ENCODE measurements around the gene ERO1A. TPM values are rescaled to one million over a fixed set of nuclear protein-coding genes. Genes with fewer than 3 reads are reported as not detected.

ERO1A gene
- total RNA-seq, 1 experiment from 2014 or later: 73.3 TPM

DNA sequence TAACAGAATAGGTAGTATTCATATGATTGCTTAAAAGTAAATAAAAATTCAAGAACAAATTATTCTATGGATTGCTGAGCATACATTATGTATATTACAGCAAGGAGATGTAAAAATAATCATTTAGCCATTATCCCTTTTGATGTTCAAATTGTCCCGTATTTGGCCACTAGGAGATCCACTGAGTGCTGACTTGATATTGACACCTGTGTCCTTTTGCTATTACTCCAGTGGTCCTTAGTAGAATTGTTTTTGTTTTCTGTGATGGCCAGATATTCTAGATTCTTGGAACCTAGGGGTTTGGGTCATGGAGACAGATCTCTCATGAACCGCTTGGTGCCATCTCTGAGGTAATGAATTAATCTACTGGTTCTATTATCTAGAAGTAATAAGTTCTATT, 16.8 kb downstream of the ERO1A start:
- H3K9me3 ChIP-seq (replicated peaks): no peaks in the 10 kb centered on the region
- H3K27ac ChIP-seq: no peak overlapping the region
- H3K27me3 ChIP-seq: no peaks in the 10 kb centered on the region
- peaks cover 15% of the 10 kb centered on the region; the same call in 1 of the 2 replicates for H3K36me3 ChIP-seq
- H3K4me3 ChIP-seq: no peak overlapping the region
- H3K4me1 ChIP-seq: no peaks in the 10 kb centered on the region
- no peak for DNase-seq

DNA sequence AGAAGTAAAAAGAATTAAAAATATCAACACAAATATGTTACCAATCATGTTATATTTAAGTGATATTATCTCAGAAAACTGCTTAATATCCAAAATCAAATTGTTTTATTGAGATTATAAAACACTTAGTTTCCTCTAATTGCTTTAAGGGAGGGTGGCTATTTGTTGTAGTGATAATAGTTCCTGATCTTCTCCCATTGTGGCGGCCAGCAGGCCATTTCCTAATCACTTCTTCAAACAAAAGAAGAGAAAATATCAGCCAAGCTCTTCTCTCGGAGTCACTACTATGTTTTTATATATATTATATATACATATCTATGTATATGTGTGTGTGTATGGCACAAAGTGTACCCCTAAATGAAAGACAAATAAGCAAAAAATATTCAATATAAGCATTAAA, 31.5 kb downstream of the ERO1A start:
- Histone ChIP-seq H3K9me3 (replicated peaks) (no peaks in the 10 kb centered on the region), H3K27ac (no peak overlapping the region), H3K4me3 (no peak overlapping the region), H3K27me3 (no peaks in the 10 kb centered on the region), H3K4me1 (no peaks in the 10 kb centered on the region), H3K36me3 (peaks cover 16% of the 10 kb centered on the region)
- no peak for DNase-seq

DNA sequence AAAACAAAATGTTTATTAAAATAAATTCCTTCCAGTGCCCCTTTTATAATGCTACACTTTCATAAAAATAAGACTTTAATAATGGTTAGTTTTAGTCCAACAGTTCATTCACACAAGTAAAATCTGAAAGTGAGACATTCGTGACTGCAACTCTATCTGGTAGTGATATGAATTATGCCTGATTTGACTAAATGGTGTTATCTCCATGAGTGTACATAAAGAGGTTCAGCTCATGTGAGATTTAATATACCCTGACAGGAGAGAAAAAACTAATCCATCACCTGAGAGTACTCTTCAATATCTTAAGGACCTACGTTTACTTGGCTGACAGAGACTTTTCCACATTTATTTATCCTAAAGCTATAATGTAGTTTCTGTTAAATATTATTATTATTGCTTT, 34.0 kb downstream of the ERO1A start:
- H3K36me3 ChIP-seq: peaks cover 22% of the 10 kb centered on the region
- DNase-seq: no peak
- no peak overlapping the region for H3K27ac ChIP-seq
- H3K4me1 ChIP-seq: no peaks in the 10 kb centered on the region
- H3K4me3 ChIP-seq: no peak overlapping the region
- H3K27me3 ChIP-seq: no peaks in the 10 kb centered on the region
- H3K9me3 ChIP-seq (replicated peaks): no peaks in the 10 kb centered on the region

DNA sequence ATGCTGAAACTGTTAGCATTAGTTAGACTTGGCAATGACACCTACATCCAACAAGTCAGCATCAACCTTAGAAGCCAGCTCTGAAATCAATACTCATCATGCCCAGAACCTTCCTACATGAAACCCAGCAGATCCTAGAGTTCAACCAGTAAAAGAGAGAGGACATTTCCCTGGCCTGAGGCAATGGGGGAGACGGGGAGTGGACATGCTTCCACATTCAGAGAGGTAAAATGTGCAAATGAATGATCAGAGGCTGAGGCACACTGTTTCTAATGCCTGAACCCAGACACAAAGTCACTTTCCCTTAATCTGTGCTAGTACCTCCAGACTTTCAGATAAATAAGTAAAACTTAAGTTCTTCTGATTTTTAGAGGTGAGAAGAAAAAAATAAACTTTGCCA, 34.5 kb downstream of the ERO1A start:
- Histone ChIP-seq H3K36me3 (peaks cover 17% of the 10 kb centered on the region), H3K27me3 (no peaks in the 10 kb centered on the region), H3K27ac (no peak overlapping the region), H3K4me1 (no peaks in the 10 kb centered on the region), H3K4me3 (no peak overlapping the region), H3K9me3 (replicated peaks) (no peaks in the 10 kb centered on the region)
- DNase-seq: no peak

DNA sequence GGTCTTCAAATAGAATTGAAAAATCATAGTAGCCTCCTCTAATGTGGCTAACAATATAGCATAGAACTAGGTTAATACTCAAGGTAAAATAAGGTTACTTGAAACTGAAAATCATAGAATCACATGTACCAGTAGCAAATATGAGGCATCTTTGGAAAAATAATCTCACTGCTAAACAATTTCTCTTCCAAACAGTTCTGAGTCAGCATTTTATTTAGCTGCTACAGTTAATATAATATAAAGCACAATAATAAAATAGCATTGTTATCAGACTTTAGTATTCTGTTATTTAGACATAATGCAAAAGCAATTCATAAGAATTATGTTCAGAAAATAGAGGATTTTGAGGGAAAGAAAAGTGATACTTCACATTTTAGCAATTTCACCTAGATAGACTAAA, 35.0 kb downstream of the ERO1A start:
- no peaks in the 10 kb centered on the region for H3K27me3 ChIP-seq
- no peaks in the 10 kb centered on the region for H3K9me3 ChIP-seq (replicated peaks)
- no peaks in the 10 kb centered on the region for H3K4me1 ChIP-seq
- DNase-seq: no peak
- no peak overlapping the region for H3K27ac ChIP-seq
- H3K4me3 ChIP-seq: no peak overlapping the region
- peaks cover 17% of the 10 kb centered on the region for H3K36me3 ChIP-seq

DNA sequence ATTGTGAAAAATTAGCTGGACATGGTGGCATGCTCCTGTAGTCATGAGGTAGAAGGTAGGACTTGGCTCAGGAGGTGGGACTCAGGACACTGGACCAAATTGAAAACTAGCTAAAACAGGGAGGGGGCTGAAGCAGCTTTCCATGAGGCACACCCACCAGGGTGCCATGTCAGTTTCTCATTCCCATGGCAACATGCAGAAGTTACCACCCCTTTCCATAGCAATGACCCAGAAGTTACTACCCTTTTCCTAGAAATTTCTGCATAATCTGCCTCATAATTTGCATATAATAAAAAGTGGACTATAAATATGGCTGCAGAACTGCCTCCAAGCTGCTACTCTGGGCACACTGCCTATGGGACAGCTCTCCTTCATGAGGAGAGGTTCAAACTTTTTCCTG, 38.5 kb downstream of the ERO1A start:
- Histone ChIP-seq H3K4me3 (no peak overlapping the region), H3K27me3 (no peaks in the 10 kb centered on the region), H3K9me3 (replicated peaks) (no peaks in the 10 kb centered on the region), H3K4me1 (no peaks in the 10 kb centered on the region), H3K27ac (no peak overlapping the region), H3K36me3 (peaks cover 26% of the 10 kb centered on the region)
- DNase-seq: no peak

DNA sequence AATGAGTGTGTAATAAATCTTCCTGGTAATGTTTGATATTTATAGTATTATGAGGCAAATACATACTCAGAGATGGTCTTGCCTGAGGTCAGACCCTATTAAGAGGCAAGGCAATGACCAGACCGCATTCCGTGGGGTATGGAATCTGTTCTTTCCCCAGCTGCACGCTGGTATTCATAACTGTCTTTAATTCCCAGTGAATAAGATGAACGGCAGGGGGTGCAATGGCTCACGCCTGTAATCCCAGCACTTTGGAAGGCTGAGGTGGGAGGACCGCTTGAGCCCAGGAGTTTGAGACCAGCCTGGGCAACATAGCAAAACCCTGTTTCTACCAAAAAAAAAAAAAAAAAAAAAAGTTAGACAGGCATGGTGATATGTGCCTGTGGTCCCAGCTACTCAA, 44.6 kb downstream of the ERO1A start:
- Histone ChIP-seq H3K27me3 (no peaks in the 10 kb centered on the region), H3K4me1 (no peaks in the 10 kb centered on the region), H3K9me3 (replicated peaks) (no peaks in the 10 kb centered on the region), H3K36me3 (peaks cover 31% of the 10 kb centered on the region), H3K4me3 (no peak overlapping the region), H3K27ac (no peak overlapping the region)
- no peak for DNase-seq

DNA sequence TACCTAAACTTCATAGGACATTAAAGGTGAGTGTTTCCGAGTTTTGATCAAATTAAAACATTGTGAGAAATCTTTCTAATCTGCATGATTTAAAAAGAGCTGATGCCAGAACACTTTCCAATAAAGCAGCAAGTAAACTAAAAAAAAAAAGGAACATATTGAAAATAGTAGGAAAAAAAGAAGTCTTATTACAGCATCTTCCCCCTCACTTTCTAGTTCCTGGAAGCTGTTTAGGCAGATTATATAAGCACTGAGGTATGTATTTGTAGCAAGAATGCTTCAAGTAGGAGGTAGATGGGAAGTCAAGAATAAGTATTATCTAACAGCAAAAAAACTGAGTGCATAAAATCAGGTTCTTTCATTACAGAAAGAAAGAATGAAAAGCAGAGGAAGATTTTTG, 45.8 kb downstream of the ERO1A start:
- Histone ChIP-seq H3K4me3 (no peak overlapping the region), H3K4me1 (no peaks in the 10 kb centered on the region), H3K9me3 (replicated peaks) (no peaks in the 10 kb centered on the region), H3K27ac (no peak overlapping the region), H3K36me3 (peaks cover 37% of the 10 kb centered on the region), H3K27me3 (no peaks in the 10 kb centered on the region)
- no peak for DNase-seq

DNA sequence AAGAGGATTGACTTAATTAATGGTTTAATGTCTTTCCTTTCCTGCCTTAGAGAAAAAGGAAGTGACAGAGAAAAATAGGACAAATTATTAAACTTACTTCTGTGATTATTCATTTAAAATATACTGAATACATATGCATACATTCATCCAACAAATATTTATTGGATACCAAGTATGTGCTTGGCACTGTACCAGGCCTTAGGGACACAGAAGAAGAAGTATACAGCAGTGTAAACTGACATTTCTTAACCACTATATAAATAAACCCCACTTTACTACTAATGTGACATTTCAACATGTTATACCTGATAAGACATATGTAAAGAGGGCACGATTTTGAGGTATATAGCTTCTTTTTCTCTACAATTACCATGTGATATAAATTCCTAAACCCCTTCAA, 53.6 kb downstream of the ERO1A start:
- Histone ChIP-seq H3K27ac (no peak overlapping the region), H3K27me3 (no peaks in the 10 kb centered on the region), H3K9me3 (replicated peaks) (no peaks in the 10 kb centered on the region), H3K4me3 (no peak overlapping the region), H3K36me3 (peaks cover 34% of the 10 kb centered on the region), H3K4me1 (no peaks in the 10 kb centered on the region)
- no peak for DNase-seq

DNA sequence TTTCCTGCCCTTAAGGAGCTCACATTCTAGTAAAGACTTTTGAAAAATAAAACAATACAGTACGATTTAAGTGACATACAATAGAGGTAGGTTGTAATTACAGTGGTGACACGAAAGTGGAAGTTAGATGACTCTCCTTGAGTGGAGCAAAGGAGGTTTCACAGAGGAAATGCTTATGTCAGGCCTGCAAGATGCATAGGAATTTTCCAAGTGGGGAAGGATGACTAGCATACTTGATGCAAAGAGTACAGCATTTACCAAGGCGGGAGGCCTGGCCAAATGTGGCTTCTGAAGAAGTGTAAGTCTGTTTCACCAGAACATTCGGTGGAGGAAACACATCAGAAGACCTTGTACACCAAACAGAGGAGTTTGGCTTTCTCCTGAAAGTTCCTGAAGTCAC, 55.2 kb downstream of the ERO1A start:
- H3K27ac ChIP-seq: no peak overlapping the region
- no peaks in the 10 kb centered on the region for H3K27me3 ChIP-seq
- DNase-seq: no peak
- H3K4me1 ChIP-seq: no peaks in the 10 kb centered on the region
- H3K36me3 ChIP-seq: peaks cover 20% of the 10 kb centered on the region
- H3K4me3 ChIP-seq: no peak overlapping the region
- no peaks in the 10 kb centered on the region for H3K9me3 ChIP-seq (replicated peaks)

DNA sequence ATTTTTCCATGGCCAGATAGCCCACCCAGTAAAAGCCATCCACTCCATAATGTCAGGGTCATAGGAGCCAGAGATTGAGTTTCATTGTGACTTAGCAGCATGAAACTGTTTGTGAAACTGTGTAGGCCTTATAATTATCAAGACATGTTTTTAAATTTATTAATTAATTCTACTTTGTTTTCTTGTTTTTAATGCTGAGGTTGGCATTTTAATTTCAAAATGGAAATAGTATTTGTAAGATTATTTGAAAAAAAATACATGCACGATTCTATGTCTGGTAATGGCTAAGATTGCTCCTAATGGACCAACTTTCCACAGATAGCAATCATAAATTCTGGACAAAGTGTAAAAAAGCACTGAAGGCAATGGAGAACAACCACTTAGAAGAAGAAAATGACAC, 75.7 kb downstream of the ERO1A start:
- Histone ChIP-seq H3K4me3 (no peak overlapping the region), H3K36me3 (no peaks in the 10 kb centered on the region), H3K27me3 (no peaks in the 10 kb centered on the region), H3K9me3 (replicated peaks) (no peaks in the 10 kb centered on the region), H3K27ac (no peak overlapping the region), H3K4me1 (no peaks in the 10 kb centered on the region)
- DNase-seq: no peak

DNA sequence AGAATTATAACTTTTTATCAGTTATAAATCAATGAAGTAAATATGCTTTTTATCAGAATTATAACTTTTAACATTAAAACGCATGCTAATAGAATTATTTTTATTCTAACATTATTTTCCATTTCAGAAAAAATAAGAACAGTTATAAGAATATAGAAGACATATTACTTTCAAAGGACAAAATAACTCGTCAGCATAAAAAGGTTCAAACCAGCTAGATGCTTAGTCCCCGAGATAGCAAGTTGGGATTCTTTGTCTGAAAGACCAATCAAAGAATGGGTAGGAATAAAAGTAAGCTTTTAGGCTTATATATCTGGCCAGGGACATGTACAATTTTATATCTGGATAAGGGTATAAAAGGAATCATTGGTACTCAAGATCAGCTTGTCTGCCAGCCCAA, 76.8 kb downstream of the ERO1A start:
- Histone ChIP-seq H3K4me1 (no peaks in the 10 kb centered on the region), H3K9me3 (replicated peaks) (no peaks in the 10 kb centered on the region), H3K4me3 (no peak overlapping the region), H3K36me3 (no peaks in the 10 kb centered on the region; the same call in 1 of the 2 replicates), H3K27me3 (no peaks in the 10 kb centered on the region), H3K27ac (no peak overlapping the region)
- no peak for DNase-seq

DNA sequence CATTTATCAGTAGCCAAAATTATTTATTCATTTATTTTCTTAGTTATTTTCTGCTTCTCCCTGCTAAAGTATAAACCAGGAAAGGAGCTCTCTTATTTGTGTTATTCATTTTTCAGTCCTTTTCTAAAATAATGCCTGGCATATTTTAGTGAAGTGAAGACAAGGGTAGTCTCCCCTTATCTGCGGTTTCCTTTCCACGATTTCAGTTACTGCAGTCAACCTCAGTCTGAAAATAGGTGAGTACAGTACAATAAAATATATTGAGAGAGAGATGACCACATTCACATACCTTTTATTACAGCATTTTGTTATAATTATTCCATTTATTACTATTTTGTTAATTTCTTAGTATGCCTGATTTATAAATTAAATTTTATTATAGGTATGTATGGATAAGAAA, 85.2 kb downstream of the ERO1A start:
- DNase-seq: no peak
- Histone ChIP-seq H3K4me1 (no peaks in the 10 kb centered on the region), H3K27me3 (no peaks in the 10 kb centered on the region), H3K9me3 (replicated peaks) (no peaks in the 10 kb centered on the region), H3K4me3 (no peak overlapping the region), H3K36me3 (no peaks in the 10 kb centered on the region; the same call in none of the 2 replicates), H3K27ac (no peak overlapping the region)

DNA sequence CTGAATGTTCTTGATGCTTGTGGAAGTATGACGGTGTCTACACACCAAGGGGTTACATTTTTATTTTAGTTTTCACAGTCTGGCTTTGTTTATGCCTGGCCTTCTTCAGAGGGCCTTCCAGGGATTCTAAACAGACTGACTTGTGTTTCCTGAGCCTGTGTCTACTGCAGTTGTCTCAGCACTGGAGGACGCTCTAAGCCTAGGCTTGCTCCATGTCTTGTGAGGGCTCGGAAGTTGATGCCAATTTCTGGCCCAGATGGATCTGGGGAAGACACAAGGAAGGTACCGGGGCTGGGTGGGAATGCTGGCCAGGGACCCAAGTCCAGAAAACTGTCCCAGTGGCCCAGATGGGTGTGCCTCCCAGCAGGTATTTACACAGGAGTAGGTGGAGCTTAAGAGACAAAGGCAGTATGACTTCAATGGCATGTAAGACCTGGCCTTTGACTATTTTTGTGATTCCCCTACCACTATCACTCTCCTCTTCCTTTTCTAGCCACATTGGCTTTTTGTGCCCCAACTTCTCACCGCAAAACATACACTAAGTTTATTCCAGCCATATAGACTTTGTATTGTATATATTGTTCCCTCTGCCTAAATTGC, 85.8 kb downstream of the ERO1A start:
- no peak for DNase-seq
- no peaks in the 10 kb centered on the region; the same call in none of the 2 replicates for H3K36me3 ChIP-seq
- H3K27ac ChIP-seq: no peak overlapping the region
- no peaks in the 10 kb centered on the region for H3K9me3 ChIP-seq (replicated peaks)
- H3K27me3 ChIP-seq: no peaks in the 10 kb centered on the region
- H3K4me1 ChIP-seq: no peaks in the 10 kb centered on the region
- H3K4me3 ChIP-seq: no peak overlapping the region

DNA sequence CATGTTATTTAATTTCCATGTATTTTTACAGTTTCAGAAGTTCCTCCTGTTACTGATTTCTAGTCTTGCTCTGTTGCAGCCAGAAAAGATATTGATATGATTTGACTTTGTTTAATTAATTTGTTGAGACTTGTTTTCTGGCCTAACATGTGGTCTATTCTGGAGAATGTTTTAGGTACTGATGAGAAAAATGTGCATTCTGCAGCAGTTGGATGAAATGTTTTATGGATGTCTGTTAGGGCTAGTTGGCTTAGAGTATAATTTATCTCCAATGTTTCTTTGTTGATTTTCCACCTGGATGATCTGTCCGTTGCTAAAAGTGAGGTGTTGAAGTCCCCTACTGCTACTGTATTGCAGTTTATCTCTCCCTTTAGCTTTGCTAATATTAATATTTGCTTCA, 88.3 kb downstream of the ERO1A start:
- DNase-seq: no peak
- Histone ChIP-seq H3K27me3 (no peaks in the 10 kb centered on the region), H3K9me3 (replicated peaks) (no peaks in the 10 kb centered on the region), H3K27ac (no peak overlapping the region), H3K4me3 (no peak overlapping the region), H3K36me3 (no peaks in the 10 kb centered on the region; the same call in 1 of the 2 replicates), H3K4me1 (no peaks in the 10 kb centered on the region)

DNA sequence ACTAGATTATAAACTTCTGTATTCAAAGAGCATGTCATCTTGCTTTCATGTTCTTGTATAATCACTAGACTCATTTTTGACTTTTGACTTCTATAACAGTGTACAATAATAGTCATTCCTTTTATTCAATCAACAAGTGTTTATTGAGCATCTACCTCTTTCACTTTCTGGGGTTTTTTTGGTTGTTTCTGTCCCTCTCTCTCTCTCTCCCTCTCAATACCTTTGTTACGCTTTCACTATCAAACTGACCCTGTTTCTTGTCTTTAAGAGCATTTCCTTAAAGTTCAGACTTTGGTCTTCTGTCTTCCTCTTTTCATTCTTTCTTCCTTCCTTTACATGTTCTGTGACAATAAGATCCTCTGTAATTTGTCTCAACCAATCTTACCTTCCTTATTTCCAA, 93.2 kb downstream of the ERO1A start:
- H3K9me3 ChIP-seq (replicated peaks): no peaks in the 10 kb centered on the region
- H3K27me3 ChIP-seq: no peaks in the 10 kb centered on the region
- no peak for DNase-seq
- no peaks in the 10 kb centered on the region for H3K4me1 ChIP-seq
- no peak overlapping the region for H3K27ac ChIP-seq
- no peak overlapping the region for H3K4me3 ChIP-seq
- no peaks in the 10 kb centered on the region for H3K36me3 ChIP-seq

Measured in SJCRH30 (cell line).